Astrocyte of the spinal cord (primary cell): ENCODE results near the gene FBXL14.
A peak's percentile ranks its signal among the peaks of the same experiment; 100 is the strongest.
"Not testable (repeated sequence)": the region's sequence is repeated elsewhere in the genome, so short reads cannot be mapped to it uniquely, and the experiment has no call there.

Experiments used
- DNase-seq: peaks from one replicate; pipeline ENCODE4 v3.0.0; 2011; ENCODE audit warnings: low read depth, low spot score
- H3K4me3 ChIP-seq: 2 replicates; pipeline ENCODE4 v1.5.1; 2011; ENCODE audit warnings: low read depth, mild to moderate bottlenecking, low read length, moderate library complexity
- CTCF ChIP-seq: IDR thresholded peaks from 2 replicates; pipeline ENCODE4 v1.5.1; 2012; ENCODE audit warnings: low read depth, mild to moderate bottlenecking, low read length, inconsistent platforms
- in situ Hi-C: cut with HindIII; loops from 2 replicates; pipeline ENCODE4 v1.10.0; 2017; ENCODE audit warnings: low sequenced_read_pairs

Gene FBXL14

GRCh38 chr12:1564067-1564466, 30.3 kb downstream of the FBXL14 start:
- no peak for DNase-seq
- no peak overlapping the region for H3K4me3 ChIP-seq
- in situ Hi-C loops, result no loop called here
- no peak for TF ChIP-seq CTCF

DNA sequence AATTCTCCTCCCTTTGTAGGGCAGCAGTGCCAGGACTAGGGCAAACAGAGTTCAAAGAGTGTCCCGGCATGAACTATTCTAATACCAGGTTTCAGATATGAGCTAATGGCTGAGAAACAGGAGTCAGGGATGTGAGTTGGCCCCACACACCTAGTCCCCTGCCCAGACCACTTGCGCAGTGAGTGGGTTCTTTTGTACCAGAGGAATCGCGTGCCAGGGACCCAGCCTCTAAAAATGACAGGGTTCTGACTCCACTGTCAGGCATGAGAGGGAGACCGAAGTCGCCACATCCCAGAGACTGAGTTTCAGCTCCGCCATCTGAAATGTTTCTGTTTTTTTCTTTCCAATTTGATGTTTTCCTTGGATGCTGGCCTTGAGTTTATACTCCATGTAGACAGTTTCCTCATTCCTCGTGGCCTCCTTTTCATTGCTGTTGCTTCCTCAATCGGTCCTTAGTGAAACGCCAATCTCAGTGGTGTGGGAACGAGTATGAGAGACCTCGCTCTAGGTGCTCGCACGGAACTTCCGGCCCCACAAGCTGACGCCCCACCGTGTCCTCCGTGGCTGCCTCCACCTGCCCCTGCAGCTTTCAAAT, 31.5 kb downstream of the FBXL14 start:
- TF ChIP-seq CTCF, result no peak
- no peak overlapping the region for H3K4me3 ChIP-seq
- DNase-seq, result peak; percentile 52
- in situ Hi-C loops, result no loop called here

DNA sequence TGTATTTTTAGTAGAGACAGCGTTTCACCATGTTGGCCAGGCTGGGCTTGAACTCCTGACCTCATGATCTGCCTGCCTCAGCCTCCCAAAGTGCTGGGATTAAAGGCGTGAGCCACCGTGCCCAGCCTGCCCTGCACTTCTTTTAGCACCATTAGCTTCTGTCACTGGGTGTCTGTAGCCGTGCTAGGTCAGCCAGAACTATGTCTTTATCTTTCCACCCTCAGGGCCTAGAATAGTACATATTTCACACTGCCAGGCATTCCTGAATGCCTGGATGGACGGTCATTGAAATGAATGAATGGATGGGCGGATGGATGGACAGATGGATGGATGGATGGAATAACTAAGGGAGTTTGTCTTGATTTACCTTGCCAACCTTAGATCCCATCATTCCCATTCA, 33.7 kb downstream of the FBXL14 start:
- TF ChIP-seq CTCF, result no peak
- DNase-seq, result no peak
- in situ Hi-C loops, result no loop called here
- no peak overlapping the region for H3K4me3 ChIP-seq

DNA sequence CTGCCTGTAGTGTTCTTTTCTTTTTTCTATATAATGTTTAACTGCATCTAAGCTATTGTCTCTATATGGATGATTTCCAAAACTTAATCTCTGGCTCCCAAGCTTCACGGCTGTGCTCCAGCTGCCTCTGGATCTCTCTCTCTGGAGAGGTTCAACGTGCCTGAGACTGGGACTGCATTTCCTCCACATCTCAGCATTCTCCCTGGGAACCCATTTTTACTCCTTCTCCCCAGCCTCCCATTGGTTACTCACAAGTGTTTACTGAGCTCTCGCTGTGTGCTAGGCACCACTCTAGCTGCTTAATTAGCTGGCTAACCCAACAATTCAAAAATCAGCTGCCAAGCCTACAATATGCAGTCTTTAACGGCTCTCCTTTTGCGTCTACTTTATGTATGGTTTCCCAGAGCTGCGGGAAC, 34.7 kb downstream of the FBXL14 start:
- TF ChIP-seq CTCF, result no peak
- no peak overlapping the region for H3K4me3 ChIP-seq
- DNase-seq, result no peak
- in situ Hi-C loops, result no loop called here

DNA sequence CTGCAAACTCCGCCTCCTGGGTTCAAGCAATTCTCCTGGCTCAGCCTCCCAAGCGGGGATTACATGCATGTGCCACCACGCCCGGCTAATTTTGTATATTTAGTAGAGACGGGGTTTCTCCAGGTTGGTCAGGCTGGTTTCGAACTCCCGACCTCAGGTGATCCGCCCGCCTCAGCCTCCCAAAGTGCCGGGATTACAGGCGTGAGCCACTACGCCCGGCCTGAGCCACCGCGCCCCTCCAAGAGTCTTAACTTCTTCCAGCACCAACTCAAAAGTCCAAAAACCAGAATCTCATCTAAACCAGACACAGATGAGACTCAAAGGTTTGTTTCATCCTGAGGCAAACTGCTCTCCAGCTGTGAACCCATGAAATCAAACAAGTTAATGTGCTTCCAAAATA, 36.3 kb downstream of the FBXL14 start:
- in situ Hi-C loops, H3K4me3 ChIP-seq, DNase-seq: not testable (repeated sequence)

DNA sequence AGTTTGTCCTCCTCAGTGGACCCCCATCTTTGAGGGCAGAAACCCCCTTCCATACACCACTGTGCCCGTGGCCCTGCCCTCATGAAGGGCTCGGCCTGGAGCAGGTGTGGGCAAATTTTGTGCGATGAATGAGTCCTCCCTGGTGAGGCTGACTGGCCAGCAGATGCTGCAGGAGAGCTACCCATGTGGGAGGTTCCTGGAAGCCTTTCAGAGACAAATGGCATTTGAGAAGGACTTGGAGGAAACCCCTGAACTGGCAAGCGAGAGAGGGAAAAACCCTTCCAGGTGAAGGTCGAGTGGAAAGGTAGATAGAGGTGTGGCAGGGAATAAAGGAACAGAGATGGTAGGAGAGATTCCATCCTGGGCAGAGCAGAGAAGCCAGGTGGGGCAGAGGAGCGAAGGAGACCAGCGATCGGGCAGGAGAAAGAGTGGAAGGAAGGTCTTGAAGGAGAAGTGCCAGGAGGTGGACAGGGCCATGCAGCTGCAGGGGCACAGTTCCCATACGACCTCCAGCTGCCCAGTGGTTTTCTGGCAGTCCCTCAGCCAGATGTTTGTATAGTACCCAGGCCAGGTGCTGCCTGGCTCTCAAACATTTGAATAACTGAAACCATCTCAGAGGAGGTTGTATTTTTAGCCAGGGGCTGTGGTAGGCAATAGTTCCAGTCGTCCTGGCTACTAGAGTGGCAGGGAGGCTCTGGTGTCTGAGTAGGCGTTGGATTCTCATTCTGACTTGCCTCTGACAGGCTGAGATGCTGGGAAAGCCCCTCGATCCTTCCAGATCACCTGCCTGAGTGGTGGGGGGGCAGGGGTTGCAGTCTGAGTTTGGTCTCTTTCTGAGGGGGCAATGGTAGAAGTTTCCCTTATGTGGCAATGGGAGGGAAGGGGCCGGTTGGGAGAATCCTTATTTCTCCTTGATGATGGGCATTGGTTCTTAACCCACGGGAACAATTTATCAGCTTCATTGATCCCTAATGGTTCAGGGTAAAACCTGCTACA, 40.1 kb downstream of the FBXL14 start:
- H3K4me3 ChIP-seq, result no peak overlapping the region
- DNase-seq, result no peak
- in situ Hi-C loops, result no loop called here
- no peak for TF ChIP-seq CTCF

- no peak overlapping the region for H3K4me3 ChIP-seq
- TF ChIP-seq CTCF, result no peak
- no peak for DNase-seq
- in situ Hi-C loops, result no loop called here
Measured at GRCh38 chr12:1553536-1553935, 40.8 kb downstream of the FBXL14 start.
